Erythroblast (primary cell): ENCODE results near the gene KDM7A.

Source experiments
- GATA1 ChIP-seq: IDR thresholded peaks from 2 replicates; pipeline ENCODE4 v1.6.1; 2011; ENCODE audit warnings: low read depth, mild to moderate bottlenecking, control low read depth, low read length, moderate library complexity
- POLR2A ChIP-seq: IDR thresholded peaks from 2 replicates; pipeline ENCODE4 v1.6.1; 2011; ENCODE audit warnings: mild to moderate bottlenecking, low read length

GRCh38 chr7:140078392-140078791 lies 98.4 kb downstream of the KDM7A start:
- no peak for TF ChIP-seq POLR2A
- no peak for TF ChIP-seq GATA1
